ENCODE data around the gene JMJD4.
A peak's percentile ranks its signal among the peaks of the same experiment; 100 is the strongest.

Gene JMJD4

GRCh38 chr1:227749225-227749624 lies 14.1 kb upstream of the JMJD4 start:
- DNase-seq (ENCODE audit: low spot score), result no peak

GRCh38 chr1:227748496-227749182 lies 13.5 kb upstream of the JMJD4 start:
- DNase-seq (ENCODE audit: low spot score), result no peak

- no peak for DNase-seq (ENCODE audit: low spot score)
Measured at GRCh38 chr1:227747948-227748495, 12.9 kb upstream of the JMJD4 start.

- DNase-seq (ENCODE audit: low spot score), result no peak
Measured at GRCh38 chr1:227747382-227747781, 12.3 kb upstream of the JMJD4 start.

- DNase-seq (ENCODE audit: low spot score), result no peak
Measured at GRCh38 chr1:227746676-227747075, 11.6 kb upstream of the JMJD4 start.

DNA sequence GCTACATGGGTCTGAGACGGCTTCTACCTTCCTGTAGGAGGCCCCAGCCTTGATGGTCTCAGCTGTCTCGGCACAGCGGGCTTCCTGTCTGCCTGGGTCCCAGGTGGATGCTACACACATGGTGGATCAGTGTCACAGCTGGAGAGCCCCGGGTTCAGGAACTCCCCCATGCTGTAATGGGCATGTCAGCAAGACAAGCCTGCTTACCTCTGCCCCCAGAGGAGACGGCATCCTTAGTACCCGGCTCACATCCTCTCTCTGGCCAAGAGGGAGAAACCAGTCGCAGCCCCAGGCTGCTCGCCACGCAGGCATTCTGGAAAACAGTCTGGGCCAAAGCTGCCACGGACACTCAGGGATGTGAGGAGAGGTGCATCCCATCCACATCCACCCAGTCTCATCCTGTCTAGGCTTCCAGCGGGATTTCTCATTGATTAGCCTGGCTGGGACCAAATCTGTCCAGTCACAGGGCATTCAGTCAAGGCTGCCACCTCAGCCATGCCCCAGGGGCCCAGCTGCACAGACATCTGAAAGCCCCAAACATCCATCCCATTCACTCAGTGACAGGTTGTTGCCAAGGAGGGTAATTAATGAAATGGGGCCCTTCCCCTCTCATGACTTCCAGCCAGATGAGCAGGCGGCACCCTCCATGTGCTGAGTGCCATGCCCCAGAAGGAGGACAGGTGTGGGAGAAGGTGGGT lies 10.6 kb upstream of the JMJD4 start:
- no peak for DNase-seq (ENCODE audit: low spot score)

DNA sequence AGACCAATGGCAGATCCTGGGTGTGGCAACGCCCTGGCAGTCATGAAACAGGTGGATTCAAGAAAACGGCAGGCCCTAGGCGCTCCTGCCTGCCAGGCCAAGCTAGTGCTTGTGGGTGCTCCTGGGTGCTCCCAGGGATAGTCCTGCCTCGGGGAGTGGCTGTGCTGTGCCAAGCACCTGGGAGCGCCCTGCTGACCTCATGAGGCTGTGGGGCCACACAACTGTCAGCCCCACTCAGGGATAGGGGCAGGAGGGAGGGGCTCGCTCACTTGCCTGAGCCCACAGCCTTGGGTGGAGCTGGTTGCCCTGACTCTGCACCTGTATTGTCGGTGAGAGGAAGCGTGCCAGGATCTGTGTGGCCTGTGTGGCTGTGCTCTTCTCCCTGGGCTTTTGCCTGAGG lies 9.6 kb upstream of the JMJD4 start:
- peak; percentile 23 for DNase-seq (ENCODE audit: low spot score)

GRCh38 chr1:227742738-227743715 lies 7.9 kb upstream of the JMJD4 start:
- no peak for DNase-seq (ENCODE audit: low spot score)

DNA sequence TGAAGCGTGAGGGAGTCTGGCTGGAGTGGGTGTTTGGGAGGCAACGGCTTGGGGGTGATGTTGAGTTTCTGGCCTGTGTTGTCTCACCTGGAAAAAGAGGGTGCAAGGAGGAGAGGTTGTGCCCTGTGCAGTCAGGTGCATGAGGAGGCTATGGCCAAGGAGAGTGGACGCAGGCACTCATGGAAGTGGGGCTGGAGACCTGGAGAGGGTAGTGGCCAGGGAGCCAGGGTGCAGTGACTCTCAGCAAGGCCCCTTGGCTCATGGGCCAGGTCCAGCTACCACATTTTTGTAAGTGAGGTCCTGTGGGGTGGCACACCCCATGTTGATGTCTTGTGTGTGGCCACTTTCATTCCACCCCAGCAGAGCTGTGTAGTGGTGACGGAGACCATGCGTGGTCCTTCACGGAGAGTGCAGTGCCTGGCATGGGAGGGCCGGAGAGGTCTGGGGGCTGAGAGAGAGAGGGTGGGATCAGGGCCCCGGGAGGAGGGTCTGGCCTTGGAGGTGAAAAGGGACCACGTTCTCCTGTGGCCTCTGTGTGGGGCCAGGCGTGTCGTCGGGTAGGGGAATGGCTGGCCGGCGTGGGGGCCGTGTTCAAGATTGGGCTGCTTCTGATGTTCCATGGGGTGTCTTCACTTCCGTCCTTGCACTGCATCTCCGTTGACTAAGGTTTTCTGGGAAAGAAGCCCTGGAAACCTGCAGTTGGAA lies 6.2 kb upstream of the JMJD4 start:
- no peak for DNase-seq (ENCODE audit: low spot score)

DNA sequence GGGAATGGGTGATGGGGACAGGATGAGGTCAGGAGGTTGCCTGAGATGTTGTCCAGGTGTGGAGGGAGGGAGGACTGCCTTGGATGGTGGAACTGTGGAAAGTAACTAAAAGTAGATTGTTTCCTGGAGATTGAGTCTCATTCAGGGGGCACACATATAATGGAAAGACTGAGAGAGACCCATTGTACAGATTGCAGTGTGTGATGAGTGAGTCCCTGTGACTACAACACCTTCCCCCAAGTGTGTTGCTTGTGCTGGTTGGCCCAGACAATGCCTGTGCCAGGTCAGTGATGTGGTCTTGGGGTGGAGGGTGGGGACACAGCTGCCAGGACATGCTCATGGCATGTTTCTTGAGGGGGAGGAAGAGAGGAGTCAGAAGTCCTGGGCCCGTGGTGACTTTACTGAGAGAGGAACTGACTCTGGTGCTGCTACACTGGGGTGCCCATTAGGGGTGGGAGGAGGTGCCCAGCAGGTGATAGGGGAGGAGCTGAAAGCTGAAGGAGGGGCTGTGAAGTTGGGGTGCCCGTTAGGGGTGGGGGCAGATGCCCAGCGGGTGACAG lies 5.4 kb upstream of the JMJD4 start:
- DNase-seq (ENCODE audit: low spot score), result no peak

DNA sequence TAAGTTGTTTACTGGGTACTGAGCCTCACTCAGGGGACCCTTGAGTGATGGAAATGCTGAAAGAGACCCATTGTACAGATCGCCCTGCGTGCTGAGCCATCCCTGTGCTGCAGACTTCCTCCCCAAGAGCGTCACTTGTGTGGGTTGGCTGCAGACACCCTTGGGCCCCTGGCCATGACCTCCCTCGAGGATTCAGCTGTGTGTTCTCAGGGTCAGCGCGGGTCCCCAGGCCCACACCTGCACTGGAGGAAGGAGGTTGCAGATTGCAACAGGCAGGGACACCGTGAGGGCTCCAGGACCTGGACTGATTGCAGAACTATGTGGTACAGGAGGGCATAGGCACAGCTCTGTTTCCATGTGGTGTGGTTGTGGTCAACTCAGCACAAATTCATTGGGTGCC lies 4.5 kb upstream of the JMJD4 start:
- DNase-seq (ENCODE audit: low spot score), result no peak

DNA sequence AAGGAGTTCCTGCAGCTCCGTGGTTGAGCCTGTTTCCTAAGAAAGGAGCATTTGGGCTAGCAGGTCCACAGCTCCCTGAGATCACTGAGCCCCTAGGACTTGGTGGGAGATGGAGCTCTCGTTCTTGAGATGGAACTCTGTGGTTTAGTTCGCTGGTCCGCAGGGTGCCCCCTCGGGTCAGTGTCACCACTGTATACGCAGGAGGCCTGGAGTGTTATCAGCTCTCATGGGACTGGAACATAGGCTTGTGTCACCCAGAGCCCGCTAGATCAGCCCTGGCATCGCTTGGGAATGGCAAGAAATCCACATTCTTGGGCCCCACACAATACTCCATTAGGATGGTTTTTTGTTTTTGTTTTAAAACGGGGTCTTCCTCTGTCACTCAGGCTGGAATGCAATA lies 3.7 kb upstream of the JMJD4 start:
- DNase-seq (ENCODE audit: low spot score), result no peak

GRCh38 chr1:227736814-227737432 lies 1.8 kb upstream of the JMJD4 start:
- no peak for DNase-seq (ENCODE audit: low spot score)

DNA sequence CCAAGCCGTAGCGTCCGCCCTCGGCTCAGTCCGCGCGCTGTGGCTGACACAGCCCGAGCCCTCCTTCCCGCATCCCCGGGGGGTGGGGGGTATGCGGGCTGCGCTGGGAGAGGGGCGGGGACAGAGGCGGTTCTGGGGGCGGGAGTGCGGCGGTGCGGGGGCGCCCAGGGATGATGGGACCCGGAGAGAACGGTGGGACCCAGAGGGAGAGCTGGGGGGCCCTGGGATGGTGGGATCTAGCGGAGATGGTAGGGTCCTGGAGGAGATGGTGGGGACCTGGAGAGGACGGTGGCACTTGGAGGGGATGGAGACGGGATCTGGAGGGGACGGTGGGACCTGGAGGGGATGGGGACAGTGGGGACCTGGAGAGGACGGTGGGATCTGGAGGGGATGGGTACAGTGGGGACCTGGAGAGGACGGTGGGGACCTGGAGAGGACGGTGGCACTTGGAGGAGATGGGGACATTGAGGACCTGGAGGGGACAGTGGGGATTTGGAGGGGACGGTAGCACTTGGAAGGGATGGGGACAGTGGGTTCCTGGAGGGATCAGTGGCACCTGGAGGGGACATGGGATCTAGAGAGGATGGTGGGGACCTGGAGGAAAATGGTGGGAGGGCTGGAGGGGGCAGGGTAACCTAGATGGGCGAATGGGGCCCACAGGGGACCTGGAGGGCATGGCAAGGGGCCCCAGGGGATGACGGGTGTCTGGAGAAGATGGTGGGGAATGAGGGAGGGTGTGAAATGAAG lies 610 bp upstream of the JMJD4 start:
- DNase-seq (ENCODE audit: low spot score), result no peak

DNA sequence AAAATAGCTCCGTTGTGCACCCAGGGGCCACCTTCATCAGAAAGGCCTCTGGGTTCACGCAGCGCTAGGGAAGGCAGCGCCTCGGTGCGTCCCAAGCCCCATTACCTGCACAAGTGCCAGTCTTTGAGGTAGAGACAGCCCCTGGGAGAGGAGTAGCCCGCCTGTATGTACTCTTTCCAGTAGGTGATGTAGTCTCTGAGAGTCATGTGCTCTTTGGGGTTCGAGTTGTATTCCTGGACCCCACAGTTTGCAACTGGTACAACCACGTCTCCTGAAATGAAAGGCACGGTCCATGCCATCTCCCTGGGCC lies 601 bp downstream of the JMJD4 start:
- no peak for DNase-seq (ENCODE audit: low spot score)

DNA sequence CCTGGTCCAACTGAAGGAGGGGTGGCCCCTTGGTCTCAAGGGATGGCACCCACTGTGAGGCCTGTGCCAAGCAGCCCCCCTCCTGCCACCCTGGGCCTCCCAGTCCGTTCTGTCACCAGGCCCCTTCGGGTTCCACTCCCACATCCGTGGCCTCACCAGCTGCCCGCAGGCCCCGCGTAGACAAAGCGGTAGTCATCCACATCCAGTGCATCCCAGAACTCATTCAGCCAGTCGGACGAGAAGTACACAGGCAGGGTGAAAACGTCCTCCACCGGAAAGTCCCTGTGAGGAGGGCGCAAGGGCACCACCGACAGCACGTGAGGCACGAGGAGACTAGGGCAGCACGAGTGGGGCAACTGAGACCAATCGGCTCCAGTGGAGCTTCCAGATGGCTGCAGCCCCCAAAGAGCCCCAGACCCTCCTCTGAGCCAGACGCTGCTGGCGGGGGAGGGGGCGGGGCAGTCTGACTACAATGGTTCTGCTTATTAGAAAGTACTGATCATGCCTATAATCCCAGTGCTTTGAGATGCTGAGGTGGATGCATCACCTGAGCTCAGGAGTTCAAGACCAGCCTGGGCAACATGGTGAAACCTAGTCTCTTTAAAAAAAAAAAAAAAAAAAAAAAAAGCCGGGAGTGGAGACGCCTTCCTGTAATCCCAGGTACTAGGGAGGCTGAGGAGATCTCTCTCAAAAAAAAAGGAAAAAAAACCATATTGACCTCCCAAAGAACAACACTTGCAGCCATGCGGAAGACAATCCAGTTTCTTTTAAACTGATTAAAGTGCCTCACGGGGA lies 1.2 kb downstream of the JMJD4 start:
- DNase-seq (ENCODE audit: low spot score), result no peak

DNA sequence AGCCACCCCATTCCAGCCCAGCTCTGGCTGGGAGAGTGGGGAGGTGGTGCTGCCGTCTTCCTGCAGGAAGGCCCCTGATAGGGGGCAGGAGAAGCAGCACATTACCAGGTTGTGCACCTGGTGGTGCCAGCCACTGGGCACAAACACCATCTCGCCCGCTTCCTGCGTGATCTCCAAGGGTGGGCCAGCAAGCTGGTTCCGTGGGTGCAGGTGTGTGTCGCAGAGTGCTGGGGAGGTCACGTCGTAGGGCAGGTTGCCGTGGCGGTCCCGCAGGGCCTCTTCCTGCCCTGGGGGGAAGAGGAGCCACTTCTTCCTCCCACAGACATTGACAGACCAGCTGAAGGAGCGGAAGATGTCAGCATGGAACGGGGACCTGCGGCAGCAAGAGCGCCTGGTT lies 1.8 kb downstream of the JMJD4 start:
- DNase-seq (ENCODE audit: low spot score), result no peak

GRCh38 chr1:227732586-227733308 lies 2.4 kb downstream of the JMJD4 start:
- no peak for DNase-seq (ENCODE audit: low spot score)
